ENCODE results near the gene KIAA0408. TPM values are rescaled to one million over a fixed set of nuclear protein-coding genes. Genes with fewer than 3 reads are reported as not detected.

Gene KIAA0408
- 5.9 to 7.1 TPM (median 6.5 TPM) in 5 replicates for total RNA-seq (2022; extraction: Qiagen RNA extraction; ENCODE audit: low read depth)

GRCh38 chr6:127459231-127459641 is at the start of gene KIAA0408:
Gene KIAA0408 (minus strand): TSS chr6:127459389. CDS start chr6:127453981, 5,408 bp downstream.

Other genes with a start within 250 kb of the KIAA0408 start
- gene RNF146, start 192.5 kb downstream of the KIAA0408 start, total RNA-seq (2022; extraction: Qiagen RNA extraction; ENCODE audit: low read depth), result 9.2 to 11.4 TPM (median 11.3 TPM) in 5 replicates
- gene ECHDC1, start 115.8 kb downstream of the KIAA0408 start, total RNA-seq (2022; extraction: Qiagen RNA extraction; ENCODE audit: low read depth), result 37.7 to 56.0 TPM (median 39.2 TPM) in 5 replicates
- gene C6orf58, start 117.8 kb upstream of the KIAA0408 start, total RNA-seq (2022; extraction: Qiagen RNA extraction; ENCODE audit: low read depth), result 0.10 to 0.45 TPM (median 0.24 TPM) in 5 replicates